Peyer's patch (tissue), 4 donors: ENCODE data around the gene CFAP141. TPM values are rescaled to one million over a fixed set of nuclear protein-coding genes. Genes with fewer than 3 reads are reported as not detected.
"Not testable (repeated sequence)": the region's sequence is repeated elsewhere in the genome, so short reads cannot be mapped to it uniquely, and the experiment has no call there.

Experiments used
- DNase-seq, 3 donors: peaks; one replicate each; pipeline ENCODE4 v3.0.0-alpha.2; 2017 to 2019
- H3K27ac ChIP-seq, 4 donors: fragments of 200-600 bp; sonication (generic); one replicate each; pipeline ENCODE4 v1.5.1; 2016 to 2019
- H3K27me3 ChIP-seq, 2 donors: fragments of 200-600 bp; sonication (generic); one replicate each; pipeline ENCODE4 v1.5.1; 2019
- H3K36me3 ChIP-seq, 3 donors: fragments of 200-600 bp; sonication (generic); one replicate each; pipeline ENCODE4 v1.5.1; 2016 to 2019
- H3K4me1 ChIP-seq, 4 donors: fragments of 200-600 bp; sonication (generic); one replicate each; pipeline ENCODE4 v1.5.1; 2016 to 2019
- H3K4me3 ChIP-seq, 4 donors: fragments of 200-600 bp; sonication (generic); 1 replicate in 3 of 4; 2 replicates in 1 of 4; pipeline ENCODE4 v1.5.1; 2016 to 2019; ENCODE audit warnings: mild to moderate bottlenecking in 1 of 4
- H3K9me3 ChIP-seq, 4 donors: fragments of 200-600 bp; sonication (generic); one replicate each; pipeline ENCODE4 v1.5.1; 2016 to 2019; ENCODE audit warnings: mild to moderate bottlenecking in 1 of 4
- CTCF ChIP-seq, 6 experiments: fragments of 450-650 bp in 4 of 6; fragments of 200-600 bp in 2 of 6; sonication (generic) in 1 of 6; IDR thresholded peaks; one replicate each; pipeline ENCODE4 v1.5.1; 2017 to 2019; ENCODE audit warnings: antibody characterized with exemption in 6 of 6, mild to moderate bottlenecking in 3 of 6, moderate library complexity in 1 of 6
- POLR2A ChIP-seq, 2 donors: fragments of 450-650 bp; IDR thresholded peaks; one replicate each; pipeline ENCODE4 v1.5.1; 2017; ENCODE audit warnings: antibody characterized with exemption in 2 of 2, mild to moderate bottlenecking in 2 of 2, moderate library complexity in 2 of 2
- total RNA-seq, 4 donors: library from RNA; depleted of rRNA; stranded (reverse); fragments of >200 nt; gene quantifications; one replicate each; pipeline ENCODE4 v1.1.0, GENCODE V29; 2016

The CFAP141 gene
- total RNA-seq, 4 donors from 2014 or later: not detected

DNA sequence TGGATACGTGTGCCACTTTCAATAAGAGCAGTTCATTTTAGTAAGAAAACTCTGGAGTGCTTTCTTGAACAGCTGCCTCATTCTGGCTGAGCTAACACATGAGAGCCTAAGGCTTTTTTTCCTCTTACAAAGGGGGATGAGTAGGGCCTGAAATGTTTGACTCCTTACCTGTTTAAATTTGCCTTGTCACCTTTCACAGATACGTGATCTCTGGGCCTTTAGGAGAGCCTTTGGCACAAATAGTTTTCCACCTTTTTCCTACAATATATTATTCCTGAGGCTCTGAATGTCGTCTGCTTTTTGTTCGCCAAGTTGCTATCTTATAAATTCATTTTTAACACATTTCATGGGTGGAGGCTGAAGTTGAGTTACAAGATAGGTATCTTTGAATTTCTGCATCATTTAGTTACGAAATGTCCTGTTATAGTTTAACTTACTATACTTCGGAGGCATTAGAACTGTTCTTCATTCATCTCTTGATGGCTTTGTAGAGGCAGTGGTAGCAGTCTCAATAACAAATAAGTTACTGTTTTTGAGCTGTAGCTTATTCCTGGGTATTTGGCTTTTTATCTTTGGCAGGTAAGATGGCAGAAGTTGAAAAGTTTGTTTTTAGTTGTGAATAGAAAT is 31.9 kb upstream of the CFAP141 start:
- Histone ChIP-seq H3K27me3 (no peaks in the 10 kb centered on the region), H3K27ac (no peak overlapping the region), H3K9me3 (no peaks in the 10 kb centered on the region), H3K4me3 (no peak overlapping the region), H3K36me3 (peaks cover 0 to 93% (median 0%) of the 10 kb centered on the region in 3 donors), H3K4me1 (no peaks in the 10 kb centered on the region)
- no peak for DNase-seq
- TF ChIP-seq POLR2A (IDR thresholded peaks at IDR 0.05) (no peak), CTCF (IDR thresholded peaks at IDR 0.05) (no peak)

DNA sequence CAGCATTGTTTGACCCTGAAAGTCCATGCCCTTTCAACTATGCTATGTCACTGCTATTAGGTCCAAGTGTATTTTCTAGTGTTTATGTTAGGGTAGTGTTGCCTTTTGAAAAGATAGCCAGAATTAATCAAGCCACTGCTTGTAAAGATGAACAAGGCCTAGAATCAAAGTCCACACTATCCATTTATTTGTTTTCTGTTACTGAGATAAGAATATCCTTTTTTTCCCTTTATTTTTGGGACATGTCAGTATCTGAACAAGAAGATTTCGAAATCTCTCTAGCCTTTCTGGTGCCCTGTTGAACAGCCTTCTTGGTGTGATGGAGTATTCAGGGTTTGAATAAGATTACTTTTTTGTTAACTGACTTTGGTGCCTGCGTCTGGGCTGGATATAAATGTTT is 31.3 kb upstream of the CFAP141 start:
- Histone ChIP-seq H3K9me3 (no peaks in the 10 kb centered on the region), H3K27ac (no peak overlapping the region), H3K36me3 (peaks cover 0 to 93% (median 0%) of the 10 kb centered on the region in 3 donors), H3K4me3 (no peak overlapping the region), H3K4me1 (no peaks in the 10 kb centered on the region), H3K27me3 (no peaks in the 10 kb centered on the region)
- DNase-seq: no peak
- TF ChIP-seq CTCF (IDR thresholded peaks at IDR 0.05): no peak
- no peak for TF ChIP-seq POLR2A (IDR thresholded peaks at IDR 0.05)

DNA sequence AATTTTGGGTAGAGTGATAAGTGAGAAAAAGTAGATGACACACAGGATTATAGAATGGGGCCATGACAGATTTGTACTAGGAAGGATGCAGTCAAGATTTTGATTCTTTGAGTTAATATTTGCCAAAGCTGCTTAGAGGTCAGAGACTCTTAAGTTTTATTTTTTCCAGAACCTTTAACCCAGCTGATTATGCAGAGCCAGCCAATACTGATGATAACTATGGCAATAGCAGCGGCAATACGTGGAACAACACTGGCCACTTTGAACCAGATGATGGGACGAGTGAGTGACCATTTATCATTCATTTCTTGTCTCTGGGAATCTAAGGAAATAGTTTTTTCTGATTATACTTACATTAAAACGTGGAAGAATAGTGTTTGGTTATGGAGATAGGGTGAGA is 30.7 kb upstream of the CFAP141 start:
- H3K27ac ChIP-seq: no peak overlapping the region
- H3K4me1 ChIP-seq: no peaks in the 10 kb centered on the region
- H3K4me3 ChIP-seq: no peak overlapping the region
- H3K36me3 ChIP-seq: peaks cover 0 to 93% (median 0%) of the 10 kb centered on the region in 3 donors
- DNase-seq: no peak
- no peaks in the 10 kb centered on the region for H3K27me3 ChIP-seq
- TF ChIP-seq CTCF (IDR thresholded peaks at IDR 0.05) (no peak), POLR2A (IDR thresholded peaks at IDR 0.05) (no peak)
- H3K9me3 ChIP-seq: no peaks in the 10 kb centered on the region

- not testable (repeated sequence) for H3K9me3 ChIP-seq, H3K27me3 ChIP-seq, H3K4me3 ChIP-seq, DNase-seq, H3K4me1 ChIP-seq, H3K27ac ChIP-seq
- H3K36me3 ChIP-seq: peaks cover 0 to 99% (median 0%) of the 10 kb centered on the region in 3 donors
These were observed 27.0 kb upstream of the CFAP141 start for GRCh38 chr1:154233127-154233526.

- not testable (repeated sequence) for H3K4me1 ChIP-seq, DNase-seq, H3K4me3 ChIP-seq, H3K27me3 ChIP-seq, H3K27ac ChIP-seq, H3K9me3 ChIP-seq
- H3K36me3 ChIP-seq: peaks cover 0 to 99% (median 0%) of the 10 kb centered on the region in 3 donors
These were observed 25.0 kb upstream of the CFAP141 start for GRCh38 chr1:154231112-154231511.

GRCh38 chr1:154225370-154225769 is 19.2 kb upstream of the CFAP141 start:
- Histone ChIP-seq H3K27me3 (no peaks in the 10 kb centered on the region), H3K27ac (no peak overlapping the region), H3K9me3 (no peaks in the 10 kb centered on the region), H3K4me3 (no peak overlapping the region), H3K4me1 (peaks cover 0 to 10% (median 3%) of the 10 kb centered on the region in 4 donors), H3K36me3 (peaks cover 0 to 49% (median 0%) of the 10 kb centered on the region in 3 donors)
- no peak for DNase-seq
- TF ChIP-seq POLR2A (IDR thresholded peaks at IDR 0.05) (no peak), CTCF (IDR thresholded peaks at IDR 0.05) (no peak)

- no peaks in the 10 kb centered on the region for H3K9me3 ChIP-seq
- TF ChIP-seq CTCF (IDR thresholded peaks at IDR 0.05): no peak
- TF ChIP-seq POLR2A (IDR thresholded peaks at IDR 0.05): no peak
- peaks cover 0 to 20% (median 8%) of the 10 kb centered on the region in 4 donors for H3K4me1 ChIP-seq
- DNase-seq: no peak
- H3K36me3 ChIP-seq: peaks cover 0 to 34% (median 0%) of the 10 kb centered on the region in 3 donors
- no peak overlapping the region for H3K4me3 ChIP-seq
- no peaks in the 10 kb centered on the region for H3K27me3 ChIP-seq
- no peak overlapping the region for H3K27ac ChIP-seq
These were observed 17.5 kb upstream of the CFAP141 start for GRCh38 chr1:154223621-154224020.
